Fibroblast of skin of abdomen (primary cell): ENCODE results near the gene FIGNL2. TPM values are rescaled to one million over a fixed set of nuclear protein-coding genes. Genes with fewer than 3 reads are reported as not detected.
"Not testable (repeated sequence)": the region's sequence is repeated elsewhere in the genome, so short reads cannot be mapped to it uniquely, and the experiment has no call there.

ENCODE experiments used
- DNase-seq: peaks from one replicate; pipeline ENCODE4 v3.0.0-alpha.2; 2013
- polyA plus RNA-seq, 2 experiments: library from polyadenylated mRNA; unstranded; fragments of 120-200 nt; gene quantifications; one replicate each; pipeline ENCODE4 v1.2.1, GENCODE V29; 2013; ENCODE audit not compliant: insufficient read length in 2 of 2

FIGNL2 gene, protein sequence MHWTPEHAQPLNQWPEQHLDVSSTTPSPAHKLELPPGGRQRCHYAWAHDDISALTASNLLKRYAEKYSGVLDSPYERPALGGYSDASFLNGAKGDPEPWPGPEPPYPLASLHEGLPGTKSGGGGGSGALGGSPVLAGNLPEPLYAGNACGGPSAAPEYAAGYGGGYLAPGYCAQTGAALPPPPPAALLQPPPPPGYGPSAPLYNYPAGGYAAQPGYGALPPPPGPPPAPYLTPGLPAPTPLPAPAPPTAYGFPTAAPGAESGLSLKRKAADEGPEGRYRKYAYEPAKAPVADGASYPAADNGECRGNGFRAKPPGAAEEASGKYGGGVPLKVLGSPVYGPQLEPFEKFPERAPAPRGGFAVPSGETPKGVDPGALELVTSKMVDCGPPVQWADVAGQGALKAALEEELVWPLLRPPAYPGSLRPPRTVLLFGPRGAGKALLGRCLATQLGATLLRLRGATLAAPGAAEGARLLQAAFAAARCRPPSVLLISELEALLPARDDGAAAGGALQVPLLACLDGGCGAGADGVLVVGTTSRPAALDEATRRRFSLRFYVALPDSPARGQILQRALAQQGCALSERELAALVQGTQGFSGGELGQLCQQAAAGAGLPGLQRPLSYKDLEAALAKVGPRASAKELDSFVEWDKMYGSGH
- 0.23 TPM for polyA plus RNA-seq (2013, experiment 1 of 2; ENCODE audit: insufficient read length)
- polyA plus RNA-seq (2013, experiment 2 of 2; ENCODE audit: insufficient read length), result 0.22 TPM

GRCh38 chr12:51848326-51848727 is at the start of gene FIGNL2:
Gene FIGNL2, minus strand, starts transcription at chr12:51848718. Its CDS starts 26,305 bp downstream, at chr12:51822413.
- no peak for DNase-seq

- no peak for DNase-seq
Observed at GRCh38 chr12:51897181-51897580, 48.7 kb upstream of the FIGNL2 start.

DNA sequence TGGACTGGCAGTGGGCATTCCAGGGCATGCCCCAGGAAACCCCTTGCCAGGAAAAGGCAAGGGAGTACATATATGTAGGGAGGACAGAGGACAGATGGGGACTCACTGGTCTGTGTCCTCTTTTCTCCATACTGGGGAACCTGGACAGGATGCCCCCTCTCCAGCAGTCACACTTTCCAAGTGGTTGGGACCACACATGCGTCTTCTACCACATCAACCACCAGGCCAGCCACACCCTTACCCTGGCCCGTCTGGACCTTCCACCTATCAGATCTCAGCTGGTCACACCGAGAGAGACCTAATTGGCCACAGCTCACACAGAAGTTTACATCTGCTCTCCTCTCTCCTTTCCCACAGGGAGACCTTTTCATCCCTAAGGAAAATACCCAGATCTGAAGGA is 47.7 kb upstream of the FIGNL2 start:
- DNase-seq, result no peak

GRCh38 chr12:51895378-51896135 is 47.0 kb upstream of the FIGNL2 start:
- no peak for DNase-seq

DNA sequence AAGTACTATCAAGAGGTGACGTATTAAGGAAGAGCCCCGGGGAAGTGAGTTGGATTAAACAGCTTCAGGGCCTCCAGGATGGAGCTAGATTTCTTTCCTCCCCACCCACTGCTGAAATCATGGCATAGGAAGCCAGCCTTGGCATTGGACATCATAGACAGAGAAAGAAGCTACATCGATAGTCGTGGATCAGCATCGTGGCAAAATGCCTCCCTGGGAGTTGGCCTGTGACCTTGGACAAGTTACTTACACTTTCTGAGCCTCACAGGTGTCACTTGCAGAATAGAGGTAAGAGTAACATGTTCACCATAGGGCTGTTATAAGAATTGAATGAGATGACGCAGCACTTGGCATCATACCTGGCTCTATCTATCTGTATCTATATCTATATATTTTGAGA is 45.3 kb upstream of the FIGNL2 start:
- no peak for DNase-seq

DNA sequence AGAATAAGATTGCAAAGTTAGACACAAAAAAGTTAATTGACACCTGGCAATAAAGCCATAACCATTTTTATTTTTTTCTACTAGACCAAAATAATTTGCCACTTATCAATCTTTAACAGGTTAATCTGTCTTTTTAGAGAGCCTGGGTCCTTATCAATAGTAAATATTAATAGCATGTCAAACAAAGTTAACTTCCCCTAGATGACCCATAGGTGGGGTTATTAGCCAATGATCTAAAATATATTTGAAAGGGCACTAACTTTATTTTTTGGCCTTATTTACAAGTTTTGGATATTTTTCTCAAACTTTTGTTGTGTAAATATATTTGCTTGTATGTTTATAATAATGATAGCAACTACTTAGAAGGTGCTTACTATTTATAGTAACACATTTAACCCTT is 43.3 kb upstream of the FIGNL2 start:
- DNase-seq, result no peak

DNA sequence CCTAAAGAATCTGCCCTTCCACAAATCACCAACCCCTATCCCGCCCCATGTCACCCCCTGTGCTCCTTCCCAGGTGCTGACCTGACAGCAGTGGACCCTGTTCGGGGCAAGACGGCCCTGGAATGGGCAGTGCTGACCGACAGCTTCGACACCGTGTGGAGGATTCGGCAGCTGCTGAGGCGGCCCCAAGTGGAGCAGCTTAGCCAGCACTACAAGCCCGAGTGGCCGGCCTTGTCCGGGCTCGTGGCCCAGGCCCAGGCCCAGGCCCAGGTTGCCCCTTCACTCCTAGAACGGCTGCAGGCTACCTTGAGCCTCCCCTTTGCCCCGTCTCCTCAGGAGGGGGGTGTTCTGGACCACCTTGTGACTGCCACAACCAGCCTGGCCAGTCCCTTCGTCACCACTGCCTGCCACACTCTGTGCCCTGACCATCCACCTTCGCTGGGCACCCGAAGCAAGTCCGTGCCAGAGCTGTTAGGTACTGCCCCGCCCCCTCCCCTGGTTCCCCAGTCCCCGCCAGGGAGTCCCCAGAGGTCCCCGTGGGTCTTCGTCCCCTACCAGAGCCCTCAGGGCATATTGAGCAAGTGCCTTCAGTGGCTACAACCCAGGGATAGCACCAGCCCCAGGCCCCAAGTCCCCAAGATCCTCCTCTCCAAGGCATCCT is 42.1 kb upstream of the FIGNL2 start:
- no peak for DNase-seq

DNA sequence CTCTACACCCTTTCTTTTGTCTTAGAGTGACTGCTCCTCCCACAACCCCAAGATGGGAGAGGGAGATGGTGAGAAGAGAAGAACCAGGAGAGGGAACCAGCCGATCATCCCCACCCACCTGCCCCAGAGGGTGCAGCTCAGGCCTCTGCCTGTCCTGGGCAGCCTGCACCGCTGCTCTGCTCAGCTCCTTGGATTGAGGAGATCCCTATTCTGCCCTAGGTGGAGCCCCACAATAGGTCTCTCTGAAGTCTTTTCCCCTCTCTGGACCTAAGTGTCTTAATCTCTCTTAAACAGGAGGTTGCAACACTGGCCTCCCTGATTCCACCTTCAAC is 41.6 kb upstream of the FIGNL2 start:
- no peak for DNase-seq

DNA sequence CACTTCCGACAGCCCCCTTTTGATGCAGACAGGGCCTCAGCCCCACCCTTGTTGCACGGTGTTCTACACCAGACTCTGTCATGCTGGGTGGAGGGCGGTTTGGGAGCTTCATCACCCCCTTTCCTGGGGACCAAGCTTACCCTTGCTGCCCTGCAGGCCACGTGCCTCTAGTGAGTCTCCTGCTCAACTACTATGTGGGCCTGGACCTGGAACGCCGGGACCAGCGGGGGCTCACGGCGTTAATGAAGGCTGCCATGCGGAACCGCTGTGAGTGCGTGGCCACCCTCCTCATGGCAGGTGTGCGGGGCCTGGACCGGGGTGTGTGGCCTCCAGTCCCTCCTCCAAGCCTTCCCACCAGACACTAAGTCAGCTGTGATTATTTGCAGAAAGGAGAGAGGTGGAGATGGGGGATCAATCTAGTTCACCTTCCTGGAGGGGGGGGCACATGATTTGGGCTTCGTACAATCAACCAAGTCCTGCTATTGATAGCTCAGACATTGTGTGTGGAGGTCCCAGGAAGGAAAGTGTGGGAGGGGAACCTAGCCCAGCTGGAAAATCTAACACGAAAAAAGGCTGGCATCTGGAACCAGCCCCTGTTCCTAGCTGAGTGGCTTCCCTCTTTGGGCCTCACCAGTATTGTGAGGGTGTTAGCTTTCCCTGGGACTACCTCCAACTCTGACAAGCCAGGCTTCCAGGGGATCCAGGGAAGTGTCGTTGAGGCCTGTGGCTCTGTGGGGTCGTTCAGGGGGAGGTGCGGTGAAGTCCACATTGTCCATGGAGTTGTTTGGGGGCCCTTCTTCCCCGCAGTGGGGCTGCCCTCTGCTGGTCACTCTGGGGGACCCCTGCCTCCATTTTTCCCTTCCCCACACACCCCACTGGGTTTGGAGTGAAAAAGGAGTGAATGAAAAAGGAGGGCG is 41.0 kb upstream of the FIGNL2 start:
- no peak for DNase-seq

GRCh38 chr12:51888316-51889215 is 40.0 kb upstream of the FIGNL2 start:
- DNase-seq, result no peak

- DNase-seq, result no peak
Observed at GRCh38 chr12:51887476-51888315, 39.2 kb upstream of the FIGNL2 start, which contains the start of gene ANKRD33. Gene ANKRD33, plus strand, starts transcription at chr12:51888103. Its CDS starts 84 bp downstream, at chr12:51888187.

DNA sequence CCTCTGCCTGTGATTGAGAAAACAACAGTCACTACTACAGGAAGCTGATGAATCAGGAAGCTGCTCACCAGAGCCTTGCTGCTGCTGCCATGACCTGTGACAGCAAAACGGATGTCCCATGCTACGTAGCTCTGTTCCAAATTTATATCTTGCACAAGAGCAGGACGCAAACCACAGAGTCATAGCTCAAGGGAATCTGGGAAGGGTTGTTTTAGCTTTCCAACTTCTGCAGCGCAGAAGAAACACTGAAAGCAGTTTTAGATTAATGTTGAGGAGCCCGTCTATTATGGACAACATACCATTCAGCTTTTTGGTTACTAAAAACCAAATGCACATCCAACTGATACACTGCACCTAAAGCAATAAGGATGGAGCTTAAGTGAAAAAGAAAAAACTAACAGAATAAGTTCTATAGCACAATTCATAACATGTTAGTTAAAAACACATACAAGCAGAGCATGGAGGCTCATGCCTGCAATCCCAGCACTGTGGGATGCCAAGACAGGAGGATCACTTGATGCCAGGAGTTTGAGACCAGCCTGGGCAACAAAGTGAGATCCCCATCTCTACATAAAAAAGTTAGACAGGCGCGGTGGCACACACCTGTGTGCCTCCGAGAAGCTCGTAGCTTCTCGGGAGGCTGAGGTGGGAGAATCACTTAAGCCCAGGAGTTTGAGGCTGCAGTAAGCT is 37.6 kb upstream of the FIGNL2 start:
- peak; percentile 92 for DNase-seq

- not testable (repeated sequence) for DNase-seq
Observed at GRCh38 chr12:51885294-51886020, 36.9 kb upstream of the FIGNL2 start.

DNA sequence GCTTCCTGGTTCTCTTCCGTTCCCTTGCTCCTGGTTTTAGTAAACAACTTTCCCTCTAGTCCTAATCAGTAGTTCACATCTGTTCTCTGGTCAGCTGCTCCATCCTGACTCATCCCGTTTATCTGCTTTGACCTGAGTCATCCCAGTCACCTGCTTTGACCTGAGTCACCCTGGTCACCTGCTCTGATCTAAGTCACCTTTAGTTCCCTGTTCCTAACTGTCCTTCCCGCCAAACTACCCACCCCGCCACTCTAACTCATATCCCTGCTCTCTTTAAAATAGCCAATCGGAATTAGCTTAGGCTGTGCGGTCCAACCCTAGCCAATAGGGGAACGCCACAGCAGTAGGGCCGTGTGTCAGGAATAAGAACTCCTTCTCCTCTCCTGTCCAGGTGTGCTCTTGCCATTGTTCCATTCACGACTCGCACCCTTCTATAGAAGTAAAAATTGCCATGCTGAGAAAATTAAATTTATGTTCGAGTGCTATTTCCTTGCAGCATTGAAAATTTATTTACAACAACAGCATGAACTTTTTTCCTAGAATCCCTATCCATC is 36.2 kb upstream of the FIGNL2 start:
- DNase-seq, result no peak

DNA sequence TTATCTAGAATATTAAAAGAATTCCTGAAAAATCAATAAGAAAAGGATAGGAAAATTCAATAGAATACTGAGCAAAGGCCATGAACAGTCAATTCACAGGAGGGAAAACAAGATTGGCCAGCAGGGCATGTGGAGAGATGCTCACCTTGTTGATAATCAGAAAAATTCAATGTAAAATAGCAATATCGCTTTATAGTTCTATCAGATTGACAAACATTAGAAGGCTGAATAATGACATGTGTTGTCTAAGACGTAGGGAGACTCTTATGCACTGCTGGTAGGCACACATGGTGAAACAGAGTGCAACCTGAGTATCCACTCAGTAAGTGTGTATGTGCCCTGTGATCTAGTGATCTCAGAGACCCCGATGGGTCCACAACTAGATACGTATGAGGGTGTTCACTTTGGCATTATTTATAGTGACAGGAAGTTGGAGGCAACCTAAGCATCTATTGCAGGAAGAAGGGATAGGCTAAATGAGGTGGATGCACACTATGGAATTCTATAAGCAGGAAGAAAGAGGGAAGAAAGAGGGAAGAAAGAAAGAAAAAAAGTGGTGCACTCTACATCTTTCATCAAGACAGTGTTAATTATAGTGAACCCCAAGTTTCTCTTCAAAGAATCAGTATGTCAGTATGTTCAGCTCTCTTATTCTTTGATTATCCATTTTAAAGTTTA is 35.6 kb upstream of the FIGNL2 start:
- DNase-seq, result no peak

GRCh38 chr12:51883295-51883694 is 34.8 kb upstream of the FIGNL2 start:
- no peak for DNase-seq

GRCh38 chr12:51879102-51879501 is 30.6 kb upstream of the FIGNL2 start:
- no peak for DNase-seq
